Endodermal cell (in vitro differentiated cells): ENCODE results near the gene UBE2QL1. TPM values are rescaled to one million over a fixed set of nuclear protein-coding genes. Genes with fewer than 3 reads are reported as not detected.

Experiments used
- DNase-seq: peaks from one replicate; pipeline ENCODE4 v3.0.0-alpha.2; 2017
- H3K27ac ChIP-seq: 2 replicates; pipeline ENCODE4 v1.5.1; 2013; ENCODE audit warnings: mild to moderate bottlenecking, low read depth, low read length, moderate library complexity
- H3K27me3 ChIP-seq: 2 replicates; pipeline ENCODE4 v1.6.1; 2013; ENCODE audit warnings: mild to moderate bottlenecking, low read length, moderate library complexity; ENCODE audit not compliant: insufficient read depth, control insufficient read depth, poor library complexity, severe bottlenecking
- H3K36me3 ChIP-seq: 2 replicates; pipeline ENCODE4 v1.7.0; 2013; ENCODE audit warnings: mild to moderate bottlenecking, low read length, moderate library complexity; ENCODE audit not compliant: control insufficient read depth, insufficient read depth
- H3K4me1 ChIP-seq: one replicate; pipeline ENCODE4 v1.7.0; 2013; ENCODE audit warnings: low read length; ENCODE audit not compliant: control insufficient read depth, insufficient read depth
- H3K4me3 ChIP-seq: 2 replicates; pipeline ENCODE4 v1.5.1; 2013; ENCODE audit warnings: mild to moderate bottlenecking, low read length, moderate library complexity
- H3K9ac ChIP-seq: 2 replicates; pipeline ENCODE4 v1.6.1; 2013; ENCODE audit warnings: mild to moderate bottlenecking, low read length, moderate library complexity; ENCODE audit not compliant: poor library complexity, severe bottlenecking; ENCODE audit errors: extremely low read depth
- H3K9me3 ChIP-seq: 2 replicates; pipeline ENCODE4 v1.6.1; 2013; ENCODE audit warnings: mild to moderate bottlenecking, low read length, moderate library complexity; ENCODE audit not compliant: control insufficient read depth
- H3K27ac Mint-ChIP-seq: 2 replicates; pipeline ENCODE4 v1.8.0; 2020; ENCODE audit warnings: mixed read lengths
- H3K27me3 Mint-ChIP-seq: 2 replicates; pipeline ENCODE4 v1.8.0; 2021; ENCODE audit warnings: mild to moderate bottlenecking, mixed read lengths; ENCODE audit not compliant: insufficient read depth
- H3K36me3 Mint-ChIP-seq: 2 replicates; pipeline ENCODE4 v1.8.0; 2020; ENCODE audit warnings: low read depth, mixed read lengths
- H3K4me1 Mint-ChIP-seq: 2 replicates; pipeline ENCODE4 v1.8.0; 2020; ENCODE audit warnings: mixed read lengths
- H3K4me3 Mint-ChIP-seq: 2 replicates; pipeline ENCODE4 v1.8.0; 2020; ENCODE audit warnings: mild to moderate bottlenecking, moderate library complexity, mixed read lengths
- H3K9me3 Mint-ChIP-seq: 2 replicates; pipeline ENCODE4 v1.8.0; 2020; ENCODE audit warnings: mild to moderate bottlenecking, mixed read lengths
- CTCF ChIP-seq: fragments of 200-600 bp; sonication (generic); conservative IDR thresholded peaks from 2 replicates; pipeline ENCODE4 v1.5.0; 2021; ENCODE audit warnings: antibody characterized with exemption, mild to moderate bottlenecking
- WGBS, 2 experiments: methylation state at CpG; one replicate each; pipeline versions ENCODE4 v1.1.5 to v1.1.7; 2013; ENCODE audit warnings: missing lambda C conversion rate in 2 of 2, mixed read lengths in 1 of 2; ENCODE audit not compliant: insufficient coverage in 1 of 2, insufficient read length in 1 of 2; 5-methylcytosine and 5-hydroxymethylcytosine counted together
- total RNA-seq, 2 donors: library from RNA; stranded (reverse); fragmentation: NEBNext Ultra II Directional in 1 of 2; extraction: Animal tissue kit (Norgen Biotek cat#: 25700) in 1 of 2; gene quantifications; 2 replicates in 1 of 2; 3 replicates in 1 of 2; pipeline ENCODE4 v1.2.1, GENCODE V29; 2021

UBE2QL1 gene
- total RNA-seq, 2 donors from 2014 or later, result 0.11 TPM; not detected in 1

- Histone ChIP-seq H3K27ac (no peak overlapping the region), H3K4me3 (no peak overlapping the region), H3K4me1 (no peaks in the 10 kb centered on the region), H3K9ac (no peak overlapping the region), H3K27me3 (peaks cover 21% of the 10 kb centered on the region), H3K9me3 (no peaks in the 10 kb centered on the region), H3K36me3 (no peaks in the 10 kb centered on the region)
- Mint-ChIP-seq H3K27ac (no peak overlapping the region), H3K4me3 (no peak overlapping the region), H3K27me3 (peaks cover 16% of the 10 kb centered on the region), H3K4me1 (no peaks in the 10 kb centered on the region), H3K36me3 (no peaks in the 10 kb centered on the region), H3K9me3 (no peaks in the 10 kb centered on the region)
- no peak for TF ChIP-seq CTCF
- 75% methylated on average over 24 to 32 of the region's 32 CpGs for WGBS, 2 experiments
- no peak for DNase-seq
Measured at GRCh38 chr5:6491196-6491918, 42.7 kb downstream of the UBE2QL1 start.

- Histone ChIP-seq H3K27ac (no peak overlapping the region), H3K9ac (no peak overlapping the region), H3K4me1 (no peaks in the 10 kb centered on the region), H3K9me3 (no peaks in the 10 kb centered on the region), H3K4me3 (no peak overlapping the region), H3K36me3 (no peaks in the 10 kb centered on the region), H3K27me3 (peaks cover 17% of the 10 kb centered on the region)
- Mint-ChIP-seq H3K36me3 (no peaks in the 10 kb centered on the region), H3K27me3 (peaks cover 16% of the 10 kb centered on the region), H3K27ac (no peak overlapping the region), H3K4me3 (no peak overlapping the region), H3K4me1 (no peaks in the 10 kb centered on the region), H3K9me3 (no peaks in the 10 kb centered on the region)
- WGBS, 2 experiments, result 86 to 96% methylated on average over 13 of the region's 13 CpGs
- no peak for DNase-seq
- TF ChIP-seq CTCF, result no peak
Measured at GRCh38 chr5:6491919-6492290, 43.2 kb downstream of the UBE2QL1 start.

- WGBS, 2 experiments, result 87 to 88% methylated on average over 4 of the region's 4 CpGs
- no peak overlapping the region for H3K4me3 Mint-ChIP-seq
Measured at GRCh38 chr5:6492934-6493333, 44.3 kb downstream of the UBE2QL1 start.

More at GRCh38 chr5:6492934-6493333, 44.3 kb downstream of the UBE2QL1 start:
- H3K4me1 Mint-ChIP-seq, result no peaks in the 10 kb centered on the region
- H3K9ac ChIP-seq, result no peak overlapping the region
- H3K27me3 ChIP-seq, result peaks cover 12% of the 10 kb centered on the region
- H3K27ac ChIP-seq, result no peak overlapping the region
- H3K4me1 ChIP-seq, result no peaks in the 10 kb centered on the region
- H3K9me3 Mint-ChIP-seq, result no peaks in the 10 kb centered on the region
- TF ChIP-seq CTCF, result no peak
- H3K27ac Mint-ChIP-seq, result no peak overlapping the region
- no peak for DNase-seq
- H3K27me3 Mint-ChIP-seq, result peaks cover 14% of the 10 kb centered on the region
- no peaks in the 10 kb centered on the region for H3K9me3 ChIP-seq
- H3K4me3 ChIP-seq, result no peak overlapping the region
- no peaks in the 10 kb centered on the region for H3K36me3 ChIP-seq
- H3K36me3 Mint-ChIP-seq, result no peaks in the 10 kb centered on the region
